ENCODE data around the gene MYH11. TPM values are rescaled to one million over a fixed set of nuclear protein-coding genes. Genes with fewer than 3 reads are reported as not detected.

Gene MYH11
- total and polyA plus RNA-seq, 2 experiments from 2014 or later = 2.0 to 12.2 TPM

GRCh38 chr16:15786501-15786900 is 70.3 kb downstream of the MYH11 start:
- Histone ChIP-seq H3K4me1 (ENCODE audit: low read depth) (no peaks in the 10 kb centered on the region), H3K27me3 (peaks cover 90% of the 10 kb centered on the region), H3K36me3 (no peaks in the 10 kb centered on the region), H3K27ac (no peak overlapping the region), H3K4me3 (no peak overlapping the region), H3K9me3 (ENCODE audit: low read depth) (no peaks in the 10 kb centered on the region)
- DNase-seq (ENCODE audit: low read depth in 1 of 2, low spot score in 1 of 2) = no peak
- no peak for TF ChIP-seq CTCF (IDR thresholded peaks at IDR 0.05; ENCODE audit: low read depth, low read length)

- no peaks in the 10 kb centered on the region for H3K36me3 ChIP-seq
- no peak for DNase-seq (ENCODE audit: low read depth in 1 of 2, low spot score in 1 of 2)
- H3K9me3 ChIP-seq (ENCODE audit: low read depth) = no peaks in the 10 kb centered on the region
- peaks cover 90% of the 10 kb centered on the region for H3K27me3 ChIP-seq
- H3K27ac ChIP-seq = no peak overlapping the region
- no peak for TF ChIP-seq CTCF (IDR thresholded peaks at IDR 0.05; ENCODE audit: low read depth, low read length)
- no peak overlapping the region for H3K4me3 ChIP-seq
- no peaks in the 10 kb centered on the region for H3K4me1 ChIP-seq (ENCODE audit: low read depth)
Measured at GRCh38 chr16:15785386-15786059, 71.3 kb downstream of the MYH11 start.

GRCh38 chr16:15783985-15784384 is 72.8 kb downstream of the MYH11 start:
- DNase-seq (ENCODE audit: low read depth in 1 of 2, low spot score in 1 of 2) = no peak
- H3K4me1 ChIP-seq (ENCODE audit: low read depth) = no peaks in the 10 kb centered on the region
- no peak overlapping the region for H3K4me3 ChIP-seq
- H3K27me3 ChIP-seq = peaks cover 88% of the 10 kb centered on the region
- no peak for TF ChIP-seq CTCF (IDR thresholded peaks at IDR 0.05; ENCODE audit: low read depth, low read length)
- H3K27ac ChIP-seq = no peak overlapping the region
- no peaks in the 10 kb centered on the region for H3K36me3 ChIP-seq
- H3K9me3 ChIP-seq (ENCODE audit: low read depth) = no peaks in the 10 kb centered on the region

- Histone ChIP-seq H3K9me3 (ENCODE audit: low read depth) (no peaks in the 10 kb centered on the region), H3K4me1 (ENCODE audit: low read depth) (no peaks in the 10 kb centered on the region), H3K4me3 (no peak overlapping the region), H3K27me3 (peaks cover 92% of the 10 kb centered on the region), H3K27ac (no peak overlapping the region), H3K36me3 (no peaks in the 10 kb centered on the region)
- peak in 1 of 2 donors; percentile 20 for DNase-seq (ENCODE audit: low read depth in 1 of 2, low spot score in 1 of 2)
- TF ChIP-seq CTCF (IDR thresholded peaks at IDR 0.05; ENCODE audit: low read depth, low read length) = no peak
Measured at GRCh38 chr16:15782573-15783365, 74.1 kb downstream of the MYH11 start.

GRCh38 chr16:15781650-15782049 is 75.2 kb downstream of the MYH11 start:
- Histone ChIP-seq H3K4me1 (ENCODE audit: low read depth) (no peaks in the 10 kb centered on the region), H3K27me3 (peaks cover 98% of the 10 kb centered on the region), H3K27ac (no peak overlapping the region), H3K36me3 (no peaks in the 10 kb centered on the region), H3K9me3 (ENCODE audit: low read depth) (no peaks in the 10 kb centered on the region), H3K4me3 (no peak overlapping the region)
- DNase-seq (ENCODE audit: low read depth in 1 of 2, low spot score in 1 of 2) = no peak
- TF ChIP-seq CTCF (IDR thresholded peaks at IDR 0.05; ENCODE audit: low read depth, low read length) = no peak

Measured in cardiac muscle cell (in vitro differentiated cells and primary cell).